ENCODE measurements around the gene KMT2C.
"Not testable (repeated sequence)": the region's sequence is repeated elsewhere in the genome, so short reads cannot be mapped to it uniquely, and the experiment has no call there.

Gene KMT2C

GRCh38 chr7:152382244-152382643, 53.6 kb downstream of the KMT2C start:
- H3K36me3 ChIP-seq (replicated peaks; ENCODE audit: low read depth, low read length), result no peaks in the 10 kb centered on the region
- peaks cover 55% of the 10 kb centered on the region for H4K20me1 ChIP-seq (ENCODE audit: insufficient read depth, low read length)
- no peak overlapping the region for H3K4me3 ChIP-seq (ENCODE audit: low read length)
- no peaks in the 10 kb centered on the region for H3K27me3 ChIP-seq (ENCODE audit: low read depth, low read length)
- H3K4me1 ChIP-seq (ENCODE audit: low read length), result peaks cover 4% of the 10 kb centered on the region; the same call in 1 of the 2 replicates
- H2AFZ ChIP-seq (ENCODE audit: low read depth, low read length), result no peak overlapping the region
- no peaks in the 10 kb centered on the region for H3K9me3 ChIP-seq (ENCODE audit: insufficient read depth, low read length)
- TF ChIP-seq, protein P1, sequence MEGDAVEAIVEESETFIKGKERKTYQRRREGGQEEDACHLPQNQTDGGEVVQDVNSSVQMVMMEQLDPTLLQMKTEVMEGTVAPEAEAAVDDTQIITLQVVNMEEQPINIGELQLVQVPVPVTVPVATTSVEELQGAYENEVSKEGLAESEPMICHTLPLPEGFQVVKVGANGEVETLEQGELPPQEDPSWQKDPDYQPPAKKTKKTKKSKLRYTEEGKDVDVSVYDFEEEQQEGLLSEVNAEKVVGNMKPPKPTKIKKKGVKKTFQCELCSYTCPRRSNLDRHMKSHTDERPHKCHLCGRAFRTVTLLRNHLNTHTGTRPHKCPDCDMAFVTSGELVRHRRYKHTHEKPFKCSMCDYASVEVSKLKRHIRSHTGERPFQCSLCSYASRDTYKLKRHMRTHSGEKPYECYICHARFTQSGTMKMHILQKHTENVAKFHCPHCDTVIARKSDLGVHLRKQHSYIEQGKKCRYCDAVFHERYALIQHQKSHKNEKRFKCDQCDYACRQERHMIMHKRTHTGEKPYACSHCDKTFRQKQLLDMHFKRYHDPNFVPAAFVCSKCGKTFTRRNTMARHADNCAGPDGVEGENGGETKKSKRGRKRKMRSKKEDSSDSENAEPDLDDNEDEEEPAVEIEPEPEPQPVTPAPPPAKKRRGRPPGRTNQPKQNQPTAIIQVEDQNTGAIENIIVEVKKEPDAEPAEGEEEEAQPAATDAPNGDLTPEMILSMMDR (IDR thresholded peaks at IDR 0.05; ENCODE audit: low read depth, low read length), result no peak
- no peak for TF ChIP-seq EZH2phosphoT487 (IDR thresholded peaks at IDR 0.05; ENCODE audit: low read depth)
- H3K4me2 ChIP-seq (ENCODE audit: low read length), result no peak overlapping the region
- H3K79me2 ChIP-seq (ENCODE audit: low read length), result peaks cover 59% of the 10 kb centered on the region
- H3K9ac ChIP-seq (ENCODE audit: low read length), result no peak overlapping the region
- H3K27ac ChIP-seq (ENCODE audit: low read length), result no peak overlapping the region

DNA sequence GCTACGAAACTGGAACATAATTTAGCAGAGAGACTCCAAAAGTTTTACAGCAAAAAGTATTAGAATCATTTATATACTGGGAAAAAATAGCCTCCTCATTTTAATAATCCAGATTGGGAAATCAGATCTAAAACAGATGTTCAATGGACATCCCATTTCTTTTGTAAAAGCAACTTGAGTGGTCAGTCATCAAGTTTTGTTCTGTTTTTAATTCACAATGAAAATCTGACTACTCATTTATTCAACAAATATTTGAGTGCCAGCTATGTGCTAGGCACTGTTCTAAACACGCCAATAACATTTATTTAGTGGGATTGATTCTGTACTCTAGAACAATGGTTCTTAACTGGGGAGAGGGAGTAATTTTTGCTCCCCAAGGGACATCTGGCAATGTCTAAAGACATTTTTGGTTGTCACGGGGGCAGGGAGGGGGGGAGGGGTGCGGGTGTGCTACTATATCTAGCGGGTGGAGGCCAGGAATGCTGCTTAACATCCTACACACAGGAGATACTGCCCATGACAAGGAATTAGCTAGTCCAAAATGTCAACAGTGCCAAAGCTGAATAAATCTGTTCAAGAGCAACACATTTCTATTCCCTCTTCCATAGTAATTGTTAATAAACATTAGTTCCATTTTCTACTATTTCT, 54.7 kb downstream of the KMT2C start:
- H3K27ac ChIP-seq (ENCODE audit: low read length); H3K9me3 ChIP-seq (ENCODE audit: insufficient read depth, low read length); H3K4me2 ChIP-seq (ENCODE audit: low read length); H3K9ac ChIP-seq (ENCODE audit: low read length); H3K36me3 ChIP-seq (replicated peaks; ENCODE audit: low read depth, low read length); H3K27me3 ChIP-seq (ENCODE audit: low read depth, low read length); H3K4me3 ChIP-seq (ENCODE audit: low read length); H2AFZ ChIP-seq (ENCODE audit: low read depth, low read length); H3K4me1 ChIP-seq (ENCODE audit: low read length): not testable (repeated sequence)
- Histone ChIP-seq H3K79me2 (ENCODE audit: low read length) (peaks cover 63% of the 10 kb centered on the region), H4K20me1 (ENCODE audit: insufficient read depth, low read length) (peaks cover 53% of the 10 kb centered on the region)

DNA sequence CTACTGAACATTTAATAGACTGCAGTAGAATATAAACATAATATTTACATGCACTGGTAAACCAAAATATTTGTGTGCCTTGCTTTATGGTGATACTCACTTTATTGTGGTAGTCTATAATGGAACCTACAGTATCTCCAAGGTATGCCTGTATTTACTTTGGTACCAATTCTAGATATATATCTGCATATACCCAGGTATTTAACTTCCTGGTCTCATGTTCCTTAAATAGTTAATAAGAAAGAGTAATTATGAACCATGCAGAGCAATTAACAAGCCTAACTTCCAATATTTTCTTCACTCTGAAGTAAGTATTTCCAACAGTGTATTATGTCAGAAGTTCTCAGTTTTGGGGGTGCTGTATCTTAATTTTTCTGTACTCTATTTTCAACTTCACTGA, 57.3 kb downstream of the KMT2C start:
- peaks cover 56% of the 10 kb centered on the region for H4K20me1 ChIP-seq (ENCODE audit: insufficient read depth, low read length)
- H3K36me3 ChIP-seq (replicated peaks; ENCODE audit: low read depth, low read length); H3K9me3 ChIP-seq (ENCODE audit: insufficient read depth, low read length); H3K4me2 ChIP-seq (ENCODE audit: low read length); H2AFZ ChIP-seq (ENCODE audit: low read depth, low read length); H3K27me3 ChIP-seq (ENCODE audit: low read depth, low read length); H3K9ac ChIP-seq (ENCODE audit: low read length); H3K27ac ChIP-seq (ENCODE audit: low read length); H3K4me1 ChIP-seq (ENCODE audit: low read length); H3K4me3 ChIP-seq (ENCODE audit: low read length): not testable (repeated sequence)
- peaks cover 73% of the 10 kb centered on the region for H3K79me2 ChIP-seq (ENCODE audit: low read length)

GRCh38 chr7:152376716-152377484, 58.9 kb downstream of the KMT2C start:
- H3K9ac ChIP-seq (ENCODE audit: low read length); H3K9me3 ChIP-seq (ENCODE audit: insufficient read depth, low read length); H2AFZ ChIP-seq (ENCODE audit: low read depth, low read length); H3K4me1 ChIP-seq (ENCODE audit: low read length); H3K36me3 ChIP-seq (replicated peaks; ENCODE audit: low read depth, low read length); H3K27ac ChIP-seq (ENCODE audit: low read length); H3K27me3 ChIP-seq (ENCODE audit: low read depth, low read length); H3K4me2 ChIP-seq (ENCODE audit: low read length); H3K4me3 ChIP-seq (ENCODE audit: low read length): not testable (repeated sequence)
- peaks cover 81% of the 10 kb centered on the region for H3K79me2 ChIP-seq (ENCODE audit: low read length)
- H4K20me1 ChIP-seq (ENCODE audit: insufficient read depth, low read length), result peaks cover 59% of the 10 kb centered on the region

DNA sequence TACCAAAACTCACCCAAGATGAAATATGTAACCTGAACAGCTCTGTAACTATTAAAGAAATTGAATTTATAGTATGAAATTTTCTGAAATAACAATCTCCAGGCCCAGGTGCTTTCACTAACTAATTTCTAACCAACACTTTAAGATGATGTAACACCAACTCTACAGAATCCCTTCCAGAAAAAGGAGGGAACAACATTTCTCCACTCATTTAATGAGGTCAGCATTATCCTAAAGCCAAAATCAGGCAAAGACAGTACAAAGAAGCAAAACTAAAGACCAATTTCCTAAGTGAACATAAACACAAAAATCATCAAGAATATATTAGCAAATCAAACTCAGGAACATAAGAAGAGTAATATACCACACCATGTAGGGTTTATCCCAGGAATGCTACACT, 65.5 kb downstream of the KMT2C start:
- peaks cover 99% of the 10 kb centered on the region for H3K79me2 ChIP-seq (ENCODE audit: low read length)
- no peak overlapping the region for H3K4me3 ChIP-seq (ENCODE audit: low read length)
- peaks cover 5% of the 10 kb centered on the region for H3K36me3 ChIP-seq (replicated peaks; ENCODE audit: low read depth, low read length)
- no peak overlapping the region for H3K27ac ChIP-seq (ENCODE audit: low read length)
- H3K27me3 ChIP-seq (ENCODE audit: low read depth, low read length), result no peaks in the 10 kb centered on the region
- no peak for TF ChIP-seq EZH2phosphoT487 (IDR thresholded peaks at IDR 0.05; ENCODE audit: low read depth)
- TF ChIP-seq, protein P1 (IDR thresholded peaks at IDR 0.05; ENCODE audit: low read depth, low read length), result no peak
- no peaks in the 10 kb centered on the region for H3K9me3 ChIP-seq (ENCODE audit: insufficient read depth, low read length)
- no peak overlapping the region for H3K9ac ChIP-seq (ENCODE audit: low read length)
- no peaks in the 10 kb centered on the region for H3K4me1 ChIP-seq (ENCODE audit: low read length)
- H3K4me2 ChIP-seq (ENCODE audit: low read length), result no peak overlapping the region
- H2AFZ ChIP-seq (ENCODE audit: low read depth, low read length), result no peak overlapping the region
- H4K20me1 ChIP-seq (ENCODE audit: insufficient read depth, low read length), result peaks cover 87% of the 10 kb centered on the region

Measured in OCI-LY3 (cell line).